Kidney epithelial cell (primary cell): Measurements from ENCODE around the gene NSUN2. TPM values are rescaled to one million over a fixed set of nuclear protein-coding genes. Genes with fewer than 3 reads are reported as not detected.

Source experiments
- DNase-seq: peaks from one replicate; pipeline ENCODE4 v3.0.0-alpha.2; 2010; ENCODE audit warnings: low read depth
- H3K27me3 ChIP-seq: 2 replicates; pipeline ENCODE4 v1.6.0; 2011; ENCODE audit warnings: low read length; ENCODE audit not compliant: control insufficient read depth, insufficient read depth
- H3K36me3 ChIP-seq: 2 replicates; pipeline ENCODE4 v1.5.1; 2011; ENCODE audit warnings: low read length; ENCODE audit not compliant: control insufficient read depth, insufficient read depth
- H3K4me3 ChIP-seq: 2 replicates; pipeline ENCODE4 v1.5.1; 2011; ENCODE audit warnings: low read depth, mild to moderate bottlenecking, control low read depth, low read length
- CTCF ChIP-seq: IDR thresholded peaks from 2 replicates; pipeline ENCODE4 v1.5.1; 2011; ENCODE audit warnings: mild to moderate bottlenecking, moderate library complexity, low read length, control low read depth, inconsistent platforms; ENCODE audit not compliant: insufficient read depth, poor library complexity, severe bottlenecking
- total RNA-seq: library from RNA; depleted of rRNA; stranded (reverse); fragments of >200 nt; gene quantifications from 2 replicates; pipeline ENCODE4 v1.2.3, GENCODE V29; 2015

The NSUN2 gene
- total RNA-seq, 1 donor from 2014 or later = 62.8 TPM

DNA sequence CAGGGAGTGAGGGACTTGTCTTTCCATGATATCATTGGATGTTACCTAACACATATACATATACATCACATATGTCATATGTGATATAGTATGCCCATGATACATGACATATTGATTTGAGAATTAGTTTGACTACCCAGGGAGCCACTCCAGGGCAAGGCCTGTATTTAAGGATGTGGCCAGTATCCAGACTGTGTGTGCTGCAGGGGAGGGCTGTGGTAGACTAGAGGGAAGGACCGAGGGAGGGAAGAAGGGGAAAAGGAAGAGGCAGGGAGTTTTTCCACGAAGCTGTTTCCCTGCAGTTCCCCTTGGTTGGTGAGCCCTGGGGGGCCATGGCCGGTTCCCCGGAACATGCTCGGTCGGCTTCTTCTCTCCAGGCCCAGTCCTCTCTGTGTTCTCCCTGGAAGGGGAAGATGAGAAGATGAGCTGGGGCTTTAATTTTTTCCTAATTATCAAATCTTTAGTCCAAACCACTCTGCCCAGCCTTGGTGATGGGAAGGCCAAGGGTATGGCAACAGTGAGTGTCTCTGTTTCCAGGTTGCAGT, 48.7 kb downstream of the NSUN2 start:
- Histone ChIP-seq H3K4me3 (no peak overlapping the region), H3K27me3 (peaks cover 27% of the 10 kb centered on the region), H3K36me3 (no peaks in the 10 kb centered on the region)
- DNase-seq = no peak
- TF ChIP-seq CTCF = no peak

- Histone ChIP-seq H3K36me3 (no peaks in the 10 kb centered on the region), H3K4me3 (peak overlapping the region; percentile 18), H3K27me3 (peaks cover 27% of the 10 kb centered on the region)
- DNase-seq = no peak
- no peak for TF ChIP-seq CTCF
Observed at GRCh38 chr5:6583049-6583880, 49.6 kb downstream of the NSUN2 start.

DNA sequence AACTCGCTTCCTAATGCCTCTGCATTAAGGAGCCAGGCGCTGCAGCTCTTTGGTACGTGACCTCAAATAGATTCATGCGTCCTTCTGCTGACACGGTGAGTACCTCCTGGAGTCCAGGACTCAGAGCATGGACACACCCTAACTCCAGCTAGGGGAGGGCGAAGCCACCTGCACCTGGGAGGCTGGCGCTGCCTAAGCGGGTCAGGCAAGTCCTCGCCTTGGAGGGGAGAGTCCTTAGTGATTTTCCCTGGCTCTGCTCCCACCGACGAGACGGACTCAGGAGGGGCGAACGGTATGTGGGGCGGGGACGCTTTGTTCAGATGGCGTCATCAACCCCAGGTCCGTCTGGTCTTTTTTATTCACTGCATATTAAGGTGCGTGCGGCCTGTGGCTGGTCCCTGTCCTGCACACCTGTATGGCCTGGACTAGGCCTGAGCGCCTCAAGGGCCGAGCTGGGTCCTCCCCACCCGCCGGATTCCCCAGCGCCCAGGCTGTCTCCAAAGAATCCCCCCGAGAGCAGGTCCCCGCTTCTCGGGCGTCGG, 50.3 kb downstream of the NSUN2 start:
- TF ChIP-seq CTCF = no peak
- peak overlapping the region; percentile 10 for H3K4me3 ChIP-seq
- peaks cover 27% of the 10 kb centered on the region for H3K27me3 ChIP-seq
- no peaks in the 10 kb centered on the region for H3K36me3 ChIP-seq
- DNase-seq = no peak

GRCh38 chr5:6581559-6582426, 51.1 kb downstream of the NSUN2 start:
- no peak for DNase-seq
- H3K36me3 ChIP-seq = no peaks in the 10 kb centered on the region
- H3K27me3 ChIP-seq = peaks cover 27% of the 10 kb centered on the region
- no peak for TF ChIP-seq CTCF
- H3K4me3 ChIP-seq = no peak overlapping the region

GRCh38 chr5:6581090-6581489, 51.8 kb downstream of the NSUN2 start:
- H3K36me3 ChIP-seq = no peaks in the 10 kb centered on the region
- no peak overlapping the region for H3K4me3 ChIP-seq
- H3K27me3 ChIP-seq = peaks cover 27% of the 10 kb centered on the region
- DNase-seq = no peak
- no peak for TF ChIP-seq CTCF
